H9 (cell line): ENCODE data around the gene BBS4. TPM values are rescaled to one million over a fixed set of nuclear protein-coding genes. Genes with fewer than 3 reads are reported as not detected.

Experiments
- DNase-seq: peaks from one replicate; pipeline ENCODE4 v3.0.0-alpha.2; 2017
- H2AFZ ChIP-seq: one replicate; pipeline ENCODE4 v1.6.1; 2013; ENCODE audit warnings: mild to moderate bottlenecking, low read length, control low read depth, moderate library complexity
- H2AK5ac ChIP-seq: 2 replicates; pipeline ENCODE4 v1.6.1; 2013; ENCODE audit warnings: low read length, control low read depth, mixed read lengths; ENCODE audit not compliant: insufficient read length
- H2BK120ac ChIP-seq: one replicate; pipeline ENCODE4 v1.6.1; 2013; ENCODE audit warnings: low read depth, mild to moderate bottlenecking, low read length, control low read depth, inconsistent platforms; ENCODE audit not compliant: poor library complexity, severe bottlenecking
- H2BK12ac ChIP-seq: 2 replicates; pipeline ENCODE4 v1.6.1; 2013; ENCODE audit warnings: low read length, control low read depth, mixed read lengths, low read depth; ENCODE audit not compliant: insufficient read length
- H2BK15ac ChIP-seq: 2 replicates; pipeline ENCODE4 v1.6.1; 2013; ENCODE audit warnings: low read depth, low read length, control low read depth
- H2BK20ac ChIP-seq: one replicate; pipeline ENCODE4 v1.6.1; 2013; ENCODE audit warnings: low read depth, mild to moderate bottlenecking, low read length, control low read depth, inconsistent platforms; ENCODE audit not compliant: poor library complexity, severe bottlenecking
- H2BK5ac ChIP-seq: 2 replicates; pipeline ENCODE4 v1.6.1; 2013; ENCODE audit warnings: low read length, control low read depth, mixed read lengths; ENCODE audit not compliant: insufficient read length
- H3K14ac ChIP-seq: 2 replicates; pipeline ENCODE4 v1.6.1; 2013; ENCODE audit warnings: low read length, control low read depth; ENCODE audit not compliant: insufficient read depth
- H3K18ac ChIP-seq: 2 replicates; pipeline ENCODE4 v1.6.1; 2013; ENCODE audit warnings: low read depth, mild to moderate bottlenecking, mixed read lengths, low read length, control low read depth; ENCODE audit not compliant: insufficient read length
- H3K23ac ChIP-seq: 2 replicates; pipeline ENCODE4 v1.6.1; 2013; ENCODE audit warnings: low read length, control low read depth, mixed read lengths, low read depth; ENCODE audit not compliant: insufficient read length
- H3K23me2 ChIP-seq: 2 replicates; pipeline ENCODE4 v1.6.1; 2013; ENCODE audit warnings: low read depth, mild to moderate bottlenecking, mixed read lengths, low read length, control low read depth; ENCODE audit not compliant: insufficient read length, poor library complexity, severe bottlenecking
- H3K27ac ChIP-seq: 2 replicates; pipeline ENCODE4 v1.5.1; 2013; ENCODE audit warnings: low read length, control low read depth, mixed read lengths, low read depth; ENCODE audit not compliant: insufficient read length
- H3K27me3 ChIP-seq: 2 replicates; pipeline ENCODE4 v1.6.1; 2013; ENCODE audit warnings: low read length, control low read depth, inconsistent platforms; ENCODE audit not compliant: insufficient read depth
- H3K4ac ChIP-seq: 2 replicates; pipeline ENCODE4 v1.6.1; 2013; ENCODE audit warnings: low read depth, mild to moderate bottlenecking, control low read depth, inconsistent platforms, low read length, moderate library complexity
- H3K4me1 ChIP-seq: 2 replicates; pipeline ENCODE4 v1.6.1; 2013; ENCODE audit warnings: low read length, control low read depth, inconsistent platforms; ENCODE audit not compliant: insufficient read depth
- H3K4me2 ChIP-seq: 2 replicates; pipeline ENCODE4 v1.6.1; 2013; ENCODE audit warnings: low read length, control low read depth, mixed read lengths; ENCODE audit not compliant: insufficient read length, insufficient read depth
- H3K56ac ChIP-seq: 2 replicates; pipeline ENCODE4 v1.6.1; 2013; ENCODE audit warnings: low read depth, mild to moderate bottlenecking, mixed read lengths, low read length, control low read depth; ENCODE audit not compliant: insufficient read length
- H3K79me1 ChIP-seq: 2 replicates; pipeline ENCODE4 v1.6.1; 2013; ENCODE audit warnings: low read depth, mild to moderate bottlenecking, moderate library complexity, low read length, control low read depth, inconsistent platforms; ENCODE audit not compliant: insufficient read depth, poor library complexity, severe bottlenecking
- H3K79me2 ChIP-seq: 2 replicates; pipeline ENCODE4 v1.6.1; 2013; ENCODE audit warnings: low read length, control low read depth, inconsistent platforms; ENCODE audit not compliant: insufficient read depth
- H3K9ac ChIP-seq: 2 replicates; pipeline ENCODE4 v1.6.1; 2013; ENCODE audit warnings: low read length, control low read depth, mixed read lengths; ENCODE audit not compliant: insufficient read length; ENCODE audit errors: extremely low read depth
- H3K9me3 ChIP-seq: one replicate; pipeline ENCODE4 v1.6.1; 2013; ENCODE audit warnings: low read depth, low read length, inconsistent platforms; ENCODE audit not compliant: control insufficient read depth
- H3T11ph ChIP-seq: one replicate; pipeline ENCODE4 v1.6.1; 2013; ENCODE audit warnings: mild to moderate bottlenecking, low read length, control low read depth, inconsistent platforms
- H4K20me1 ChIP-seq: one replicate; pipeline ENCODE4 v1.6.1; 2013; ENCODE audit not compliant: control insufficient read depth, insufficient read length, insufficient read depth
- H4K5ac ChIP-seq: 2 replicates; pipeline ENCODE4 v1.6.1; 2013; ENCODE audit warnings: low read depth, mild to moderate bottlenecking, mixed read lengths, low read length, control low read depth; ENCODE audit not compliant: insufficient read length
- H4K8ac ChIP-seq: replicated peaks from 2 replicates; pipeline ENCODE4 v1.6.1; 2013; ENCODE audit warnings: low read length, control low read depth, mixed read lengths, low read depth; ENCODE audit not compliant: insufficient read length
- H4K91ac ChIP-seq: 2 replicates; pipeline ENCODE4 v1.6.1; 2013; ENCODE audit warnings: low read depth, mild to moderate bottlenecking, moderate library complexity, mixed read lengths, low read length, control low read depth; ENCODE audit not compliant: insufficient read length
- H3K27ac Mint-ChIP-seq, 3 experiments: 2 replicates in 2 of 3; 3 replicates in 1 of 3; pipeline ENCODE4 v1.8.0; 2020 to 2021; ENCODE audit warnings: mixed read lengths in 3 of 3, mild to moderate bottlenecking in 1 of 3, moderate library complexity in 1 of 3
- H3K27me3 Mint-ChIP-seq: 2 replicates; pipeline ENCODE4 v1.8.0; 2021; ENCODE audit warnings: low read depth, mild to moderate bottlenecking, moderate library complexity, mixed read lengths
- H3K36me3 Mint-ChIP-seq, 3 experiments: 2 replicates in 2 of 3; 3 replicates in 1 of 3; pipeline ENCODE4 v1.8.0; 2020 to 2021; ENCODE audit warnings: low read depth in 3 of 3, mixed read lengths in 3 of 3; ENCODE audit not compliant: insufficient read depth in 1 of 3
- H3K4me1 Mint-ChIP-seq, 2 experiments: 2 replicates each; pipeline ENCODE4 v1.8.0; 2020; ENCODE audit warnings: mixed read lengths in 2 of 2
- H3K4me3 Mint-ChIP-seq, 2 experiments: 2 replicates in 1 of 2; 3 replicates in 1 of 2; pipeline ENCODE4 v1.8.0; 2020 to 2021; ENCODE audit warnings: mild to moderate bottlenecking in 2 of 2, mixed read lengths in 2 of 2, moderate library complexity in 1 of 2
- H3K9me3 Mint-ChIP-seq, 2 experiments: 2 replicates in 1 of 2; 3 replicates in 1 of 2; pipeline ENCODE4 v1.8.0; 2020; ENCODE audit warnings: mild to moderate bottlenecking in 2 of 2, mixed read lengths in 2 of 2, moderate library complexity in 1 of 2
- WGBS: extraction: QIAGEN DNeasy Blood & Tissue Kit; methylation state at CpG from one replicate; pipeline ENCODE4 v1.1.7; 2013; ENCODE audit warnings: missing lambda C conversion rate, low lambda C conversion rate, mixed read lengths; ENCODE audit not compliant: insufficient read length; ENCODE audit errors: extremely low coverage; 5-methylcytosine and 5-hydroxymethylcytosine counted together
- total RNA-seq: library from RNA; stranded (reverse); gene quantifications from 2 replicates; pipeline ENCODE4 v1.2.1, GENCODE V29; 2021
- TF ChIP-seq, protein P1 (sequence below): fragments of 200-600 bp; sonication (generic); conservative IDR thresholded peaks from 3 replicates; pipeline ENCODE4 v1.8.0; 2021; ENCODE audit warnings: antibody characterized with exemption, mild to moderate bottlenecking

BBS4 gene
- total RNA-seq, 1 experiment from 2014 or later: 27.3 TPM

DNA sequence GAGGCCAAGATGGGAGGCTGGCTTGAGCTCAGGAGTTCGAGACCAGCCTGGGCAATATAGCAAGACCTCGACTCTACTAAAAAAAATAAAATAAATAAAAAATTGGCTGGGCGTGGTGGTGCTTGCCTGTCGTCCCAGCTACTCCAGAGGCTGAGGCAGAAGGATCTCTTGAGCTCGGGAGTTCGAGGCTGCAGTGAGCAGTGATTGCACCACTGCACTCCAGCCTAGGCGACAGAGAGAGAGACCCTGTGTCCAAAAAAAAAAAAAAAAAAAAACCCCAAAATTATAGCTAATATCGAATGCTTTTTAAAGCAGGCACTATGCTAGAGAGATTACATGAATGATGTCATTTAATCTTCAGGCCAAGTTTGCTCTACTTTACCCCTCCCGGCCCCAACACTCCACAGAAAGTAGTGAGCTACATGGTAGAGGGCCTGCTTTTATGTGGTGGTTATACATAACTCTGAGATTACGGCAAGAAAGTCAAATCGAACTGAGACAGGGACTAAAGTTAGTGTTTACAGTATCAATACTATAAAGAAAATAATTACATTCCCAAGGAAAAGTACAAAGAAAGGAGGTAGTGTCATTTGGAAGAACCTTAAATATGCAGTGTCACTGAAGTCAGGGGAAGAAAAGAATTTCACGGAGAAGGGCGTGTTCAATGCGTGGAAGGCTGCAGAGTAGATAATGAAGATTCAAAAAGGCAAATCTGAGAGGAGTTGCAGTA, 96.4 kb downstream of the BBS4 start:
- Histone ChIP-seq H3K4me1 (peaks cover 9% of the 10 kb centered on the region; the same call in 1 of the 2 replicates), H3K79me1 (peaks cover 4% of the 10 kb centered on the region), H2BK5ac (no peak overlapping the region), H3K79me2 (peaks cover 16% of the 10 kb centered on the region; the same call in 1 of the 2 replicates), H2AFZ (no peak overlapping the region), H3K56ac (no peak overlapping the region), H3K4me2 (peak overlapping the region; percentile 90), H3K23ac (no peak overlapping the region), H3T11ph (no peak overlapping the region), H3K4ac (no peak overlapping the region), H3K14ac (no peak overlapping the region), H2BK120ac (no peak overlapping the region), H3K27me3 (no peaks in the 10 kb centered on the region), H3K9ac (peak overlapping the region; percentile 57), H4K20me1 (no peaks in the 10 kb centered on the region), H3K23me2 (peaks cover 3% of the 10 kb centered on the region), H3K18ac (no peak overlapping the region), H4K8ac (no peak overlapping the region), H4K5ac (no peak overlapping the region), H4K91ac (no peak overlapping the region), H2BK12ac (no peak overlapping the region), H3K27ac (no peak overlapping the region), H2BK20ac (no peak overlapping the region), H3K9me3 (no peaks in the 10 kb centered on the region), H2AK5ac (no peak overlapping the region), H2BK15ac (no peak overlapping the region)
- Mint-ChIP-seq H3K9me3 (no peaks in the 10 kb centered on the region), H3K27ac (peak overlapping the region; percentile 15 to 89 (median 39); a peak in 6 of 7 replicates), H3K36me3 (peaks cover 2 to 14% (median 13%) of the 10 kb centered on the region in 3 experiments; a peak in 4 of 7 replicates), H3K4me1 (peaks cover 20 to 27% of the 10 kb centered on the region in 2 experiments), H3K27me3 (peaks cover 1% of the 10 kb centered on the region; the same call in 1 of the 2 replicates), H3K4me3 (peak overlapping the region; percentile 87 to 89)
- DNase-seq: no peak
- no CpG with 5 or more reads among the region's 14 CpGs for WGBS
- TF ChIP-seq, protein P1, sequence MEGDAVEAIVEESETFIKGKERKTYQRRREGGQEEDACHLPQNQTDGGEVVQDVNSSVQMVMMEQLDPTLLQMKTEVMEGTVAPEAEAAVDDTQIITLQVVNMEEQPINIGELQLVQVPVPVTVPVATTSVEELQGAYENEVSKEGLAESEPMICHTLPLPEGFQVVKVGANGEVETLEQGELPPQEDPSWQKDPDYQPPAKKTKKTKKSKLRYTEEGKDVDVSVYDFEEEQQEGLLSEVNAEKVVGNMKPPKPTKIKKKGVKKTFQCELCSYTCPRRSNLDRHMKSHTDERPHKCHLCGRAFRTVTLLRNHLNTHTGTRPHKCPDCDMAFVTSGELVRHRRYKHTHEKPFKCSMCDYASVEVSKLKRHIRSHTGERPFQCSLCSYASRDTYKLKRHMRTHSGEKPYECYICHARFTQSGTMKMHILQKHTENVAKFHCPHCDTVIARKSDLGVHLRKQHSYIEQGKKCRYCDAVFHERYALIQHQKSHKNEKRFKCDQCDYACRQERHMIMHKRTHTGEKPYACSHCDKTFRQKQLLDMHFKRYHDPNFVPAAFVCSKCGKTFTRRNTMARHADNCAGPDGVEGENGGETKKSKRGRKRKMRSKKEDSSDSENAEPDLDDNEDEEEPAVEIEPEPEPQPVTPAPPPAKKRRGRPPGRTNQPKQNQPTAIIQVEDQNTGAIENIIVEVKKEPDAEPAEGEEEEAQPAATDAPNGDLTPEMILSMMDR: no peak
